ENCODE results near the gene TMEM239. TPM values are rescaled to one million over a fixed set of nuclear protein-coding genes. Genes with fewer than 3 reads are reported as not detected.

TMEM239 gene
- polyA plus RNA-seq, 10 donors: 0.03 TPM; not detected in 9

GRCh38 chr20:2846698-2847097 is 30.5 kb downstream of the TMEM239 start:
- DNase-seq: no peak

DNA sequence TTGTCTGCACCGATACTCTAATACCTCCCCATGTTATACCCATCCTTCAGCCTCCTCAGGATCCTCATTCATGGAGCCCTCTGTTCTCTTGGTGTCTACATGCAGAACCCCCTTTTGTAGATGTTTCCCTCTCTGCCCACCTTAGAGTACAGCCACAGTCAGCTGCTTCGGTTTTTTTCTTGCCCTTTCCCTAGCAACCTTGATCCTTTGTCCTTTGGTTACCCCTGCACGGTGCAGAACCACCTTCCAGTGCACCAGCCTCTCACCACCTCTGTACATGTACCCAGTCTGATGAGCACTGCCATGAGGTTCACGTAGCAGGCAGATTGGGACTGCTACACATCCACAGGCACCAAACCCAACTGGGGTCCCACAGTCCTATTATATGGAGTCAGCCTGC is 31.6 kb downstream of the TMEM239 start:
- DNase-seq: no peak

DNA sequence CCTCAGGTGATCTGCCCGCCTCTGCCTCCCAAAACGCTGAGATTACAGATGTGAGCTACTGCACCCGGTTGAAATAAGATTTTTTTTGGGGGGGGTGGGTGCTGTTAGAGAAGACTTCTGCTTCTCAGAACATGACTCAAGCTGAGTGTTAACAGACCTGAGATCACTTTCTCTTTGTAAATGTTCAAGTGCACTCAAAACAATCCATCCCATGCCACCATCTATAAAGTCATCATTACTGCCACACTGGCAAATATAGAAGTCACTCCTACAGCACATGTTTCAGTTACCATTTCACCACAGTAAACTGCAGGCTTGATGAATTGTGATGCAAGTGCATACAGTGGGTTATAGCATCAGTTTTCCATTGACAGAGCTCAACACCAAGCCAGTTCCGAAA is 33.4 kb downstream of the TMEM239 start:
- DNase-seq: no peak

DNA sequence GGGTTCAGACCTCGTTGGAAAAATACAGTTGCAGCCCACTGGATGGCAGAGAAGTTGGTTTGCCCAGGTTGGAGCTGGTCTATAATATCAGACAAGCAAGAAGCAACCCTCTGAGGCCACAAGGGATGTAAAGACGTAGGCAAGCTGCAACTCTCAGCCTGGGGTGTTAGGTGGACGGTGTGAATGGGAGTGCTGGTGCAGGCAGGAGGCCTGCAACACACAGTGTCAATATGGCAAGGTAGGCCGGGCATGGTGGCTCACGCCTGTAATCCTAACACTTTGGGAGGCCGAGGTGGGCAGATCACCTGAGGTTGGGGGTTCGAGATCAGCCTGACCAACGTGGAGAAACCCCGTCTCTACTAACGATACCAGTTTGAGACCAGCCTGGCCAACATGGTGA is 34.9 kb downstream of the TMEM239 start:
- DNase-seq: no peak

GRCh38 chr20:2858591-2858990 is 42.4 kb downstream of the TMEM239 start:
- DNase-seq: no peak

- no peak for DNase-seq
Measured at GRCh38 chr20:2859330-2860121, 43.4 kb downstream of the TMEM239 start.

DNA sequence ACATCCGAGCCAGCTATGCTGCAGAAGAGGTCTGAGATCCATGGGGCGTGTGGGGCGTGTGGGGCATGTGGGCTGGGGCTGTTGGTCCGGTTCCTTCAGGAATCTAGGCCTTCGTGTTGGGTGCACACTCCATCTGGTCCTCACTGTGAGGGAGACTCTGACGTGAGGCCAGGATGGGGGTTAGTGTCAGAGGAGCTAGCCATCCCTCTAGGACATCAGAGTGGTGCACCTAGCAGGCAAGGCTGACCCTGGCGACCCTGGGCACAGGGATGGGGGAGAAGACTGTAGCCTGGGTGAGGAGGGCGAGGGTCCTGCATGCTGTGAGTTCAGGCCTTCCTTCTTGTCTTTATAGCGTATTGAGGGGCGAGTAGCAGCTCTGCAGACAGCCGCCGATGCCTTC is 48.5 kb downstream of the TMEM239 start:
- DNase-seq: no peak

GRCh38 chr20:2865101-2865500 is 48.9 kb downstream of the TMEM239 start:
- DNase-seq: no peak

DNA sequence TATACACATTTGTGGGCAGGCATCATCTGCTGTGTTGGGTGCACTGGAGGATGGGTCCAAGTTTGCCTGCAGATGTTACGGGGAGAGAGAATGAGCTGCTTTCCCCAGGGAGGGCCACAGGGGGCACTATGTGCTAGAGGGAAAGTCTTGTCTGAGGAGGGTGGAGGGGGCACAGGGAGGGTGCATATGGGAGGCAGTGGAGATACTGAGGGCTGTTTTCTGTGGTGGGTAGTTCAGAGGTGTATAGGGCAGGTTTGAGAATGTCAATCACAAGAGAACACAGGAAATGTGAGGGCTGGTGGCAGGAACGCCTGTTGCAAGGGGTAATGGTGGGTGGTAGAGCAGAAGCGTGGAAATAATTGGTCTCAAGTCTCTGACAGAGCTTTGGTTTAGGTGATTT is 49.5 kb downstream of the TMEM239 start:
- DNase-seq: no peak

GRCh38 chr20:2866236-2866635 is 50.1 kb downstream of the TMEM239 start:
- DNase-seq: no peak

DNA sequence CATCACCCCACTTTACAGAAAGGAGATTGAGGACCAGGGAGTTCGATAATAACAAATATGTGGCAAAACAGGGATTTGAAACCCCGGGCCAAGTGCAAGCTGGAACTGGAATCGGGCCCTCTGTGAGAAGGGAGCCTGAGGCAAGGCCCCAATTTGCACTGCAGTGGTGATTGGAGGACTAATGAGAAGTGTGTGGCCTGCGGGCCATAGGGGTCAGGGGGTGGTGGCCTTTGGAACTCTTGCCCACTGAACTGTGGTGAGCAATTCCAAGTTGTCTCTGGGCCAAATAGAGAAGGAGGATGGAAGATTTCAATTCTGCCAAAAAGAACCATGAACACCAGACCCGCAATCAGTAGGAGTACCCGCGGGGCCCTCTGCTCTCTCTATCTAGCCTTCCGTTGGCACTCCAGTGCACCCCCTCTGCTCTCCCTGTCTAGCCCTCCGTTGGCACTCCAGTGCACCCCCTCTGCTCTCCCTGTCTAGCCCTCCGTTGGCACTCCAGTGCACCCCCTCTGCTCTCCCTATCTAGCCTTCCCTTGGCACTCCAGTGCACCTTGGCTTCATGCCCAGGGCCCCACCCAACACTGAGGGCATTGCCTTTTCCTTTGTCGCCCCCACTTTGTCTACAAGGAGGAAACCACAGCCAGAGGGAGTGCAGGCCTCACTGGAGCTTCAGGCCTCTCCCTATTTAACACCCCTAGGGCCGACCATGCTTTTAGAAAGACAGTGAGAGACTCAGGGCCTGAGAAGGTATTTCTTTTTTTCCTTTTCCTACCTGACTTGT is 51.1 kb downstream of the TMEM239 start:
- DNase-seq: no peak

Other genes with a start within 250 kb of the TMEM239 start
- gene NOP56, start 163.7 kb upstream of the TMEM239 start, polyA plus RNA-seq (ENCODE audit: insufficient read length in 10 of 10): 100 to 1,000 TPM; 135 to 187 (median 152) TPM
- 100 to 1,000 TPM in 3 of 10 donors, 10 to 100 TPM in 7; 88.5 to 104 (median 96.1) TPM for gene IDH3B, start 152.1 kb upstream of the TMEM239 start, polyA plus RNA-seq (ENCODE audit: insufficient read length in 10 of 10)
- 1 to 10 TPM; 4.4 to 9.9 (median 5.5) TPM for gene EBF4, start 123.6 kb upstream of the TMEM239 start, polyA plus RNA-seq (ENCODE audit: insufficient read length in 10 of 10)
- 10 to 100 TPM; 39.6 to 68.0 (median 52.1) TPM for gene CPXM1, start 15.7 kb upstream of the TMEM239 start, polyA plus RNA-seq (ENCODE audit: insufficient read length in 10 of 10)
- gene C20orf141, start 1.4 kb upstream of the TMEM239 start, polyA plus RNA-seq (ENCODE audit: insufficient read length in 10 of 10): not detected
- gene PCED1A, start 24.3 kb downstream of the TMEM239 start, polyA plus RNA-seq (ENCODE audit: insufficient read length in 10 of 10): 10 to 100 TPM; 19.9 to 37.6 (median 26.2) TPM
- gene VPS16, start 24.4 kb downstream of the TMEM239 start, polyA plus RNA-seq (ENCODE audit: insufficient read length in 10 of 10): 10 to 100 TPM; 19.1 to 24.9 (median 23.3) TPM
- gene PTPRA, start 57.1 kb downstream of the TMEM239 start, polyA plus RNA-seq (ENCODE audit: insufficient read length in 10 of 10): 10 to 100 TPM; 41.8 to 59.8 (median 52.2) TPM
- under 1 TPM in 5 of 10 donors, not detected in 5; 0.16 to 0.46 (median 0.27) TPM for gene GNRH2, start 227.3 kb downstream of the TMEM239 start, polyA plus RNA-seq (ENCODE audit: insufficient read length in 10 of 10)
- 10 to 100 TPM; 25.0 to 43.8 (median 32.2) TPM for gene MRPS26, start 229.7 kb downstream of the TMEM239 start, polyA plus RNA-seq (ENCODE audit: insufficient read length in 10 of 10)

All from muscle of back (tissue), 11 donors.